Liver (tissue), 3 donors: Measurements from ENCODE around the gene RPS6KA3.

Source experiments
- EGR1 ChIP-seq, 2 donors: IDR thresholded peaks; 2 replicates each; pipeline ENCODE4 v1.6.1; 2016 to 2018; ENCODE audit warnings: antibody characterized with exemption in 2 of 2, low read depth in 2 of 2
- GABPA ChIP-seq, 2 donors: IDR thresholded peaks in 1 of 2; conservative IDR thresholded peaks in 1 of 2; 2 replicates each; pipeline ENCODE4 v1.6.1; 2016; ENCODE audit warnings: antibody characterized with exemption in 2 of 2, mild to moderate bottlenecking in 1 of 2, moderate library complexity in 1 of 2
- HNF4A ChIP-seq, 2 donors: conservative IDR thresholded peaks; 2 replicates each; pipeline ENCODE4 v1.6.1; 2016; ENCODE audit warnings: antibody characterized with exemption in 2 of 2, mild to moderate bottlenecking in 2 of 2
- JUND ChIP-seq, 2 donors: IDR thresholded peaks; 2 replicates each; pipeline ENCODE4 v1.6.1; 2016; ENCODE audit warnings: antibody characterized with exemption in 2 of 2
- MAX ChIP-seq: IDR thresholded peaks from 2 replicates; pipeline ENCODE4 v1.6.1; 2016; ENCODE audit warnings: antibody characterized with exemption
- NR2F2 ChIP-seq: IDR thresholded peaks from 2 replicates; pipeline ENCODE4 v1.6.1; 2016; ENCODE audit warnings: antibody characterized with exemption
- RAD21 ChIP-seq, 2 donors: IDR thresholded peaks; 2 replicates each; pipeline ENCODE4 v1.6.1; 2016; ENCODE audit warnings: antibody characterized with exemption in 2 of 2, mild to moderate bottlenecking in 2 of 2
- RXRA ChIP-seq, 2 donors: IDR thresholded peaks; 2 replicates each; pipeline ENCODE4 v1.6.1; 2017 to 2018; ENCODE audit warnings: antibody characterized with exemption in 2 of 2, mild to moderate bottlenecking in 1 of 2
- SP1 ChIP-seq: IDR thresholded peaks from 2 replicates; pipeline ENCODE4 v1.6.1; 2018; ENCODE audit warnings: antibody characterized with exemption, mild to moderate bottlenecking
- TAF1 ChIP-seq: conservative IDR thresholded peaks from 2 replicates; pipeline ENCODE4 v1.6.1; 2016; ENCODE audit warnings: antibody characterized with exemption, mild to moderate bottlenecking
- YY1 ChIP-seq: IDR thresholded peaks from 2 replicates; pipeline ENCODE4 v1.6.1; 2016; ENCODE audit warnings: antibody characterized with exemption, mild to moderate bottlenecking
- TF ChIP-seq, protein P1 (sequence below): fragments of 150-350 bp; IDR thresholded peaks from 2 replicates; pipeline ENCODE4 v1.5.1; 2017; ENCODE audit warnings: improper control_type of control experiment, low read depth, low read length; ENCODE audit not compliant: missing input control
- TF ChIP-seq, protein P2 (sequence below): IDR thresholded peaks from 2 replicates; pipeline ENCODE4 v1.6.1; 2016; ENCODE audit warnings: antibody characterized with exemption, mild to moderate bottlenecking
- TF ChIP-seq, protein P3 (sequence below): IDR thresholded peaks from 2 replicates; pipeline ENCODE4 v1.6.1; 2016; ENCODE audit warnings: antibody characterized with exemption
- donor health status: healthy.
- donor health status: healthy.

GRCh38 chrX:20269848-20270561 is 3.3 kb upstream of the RPS6KA3 start:
- TF ChIP-seq, protein P1, sequence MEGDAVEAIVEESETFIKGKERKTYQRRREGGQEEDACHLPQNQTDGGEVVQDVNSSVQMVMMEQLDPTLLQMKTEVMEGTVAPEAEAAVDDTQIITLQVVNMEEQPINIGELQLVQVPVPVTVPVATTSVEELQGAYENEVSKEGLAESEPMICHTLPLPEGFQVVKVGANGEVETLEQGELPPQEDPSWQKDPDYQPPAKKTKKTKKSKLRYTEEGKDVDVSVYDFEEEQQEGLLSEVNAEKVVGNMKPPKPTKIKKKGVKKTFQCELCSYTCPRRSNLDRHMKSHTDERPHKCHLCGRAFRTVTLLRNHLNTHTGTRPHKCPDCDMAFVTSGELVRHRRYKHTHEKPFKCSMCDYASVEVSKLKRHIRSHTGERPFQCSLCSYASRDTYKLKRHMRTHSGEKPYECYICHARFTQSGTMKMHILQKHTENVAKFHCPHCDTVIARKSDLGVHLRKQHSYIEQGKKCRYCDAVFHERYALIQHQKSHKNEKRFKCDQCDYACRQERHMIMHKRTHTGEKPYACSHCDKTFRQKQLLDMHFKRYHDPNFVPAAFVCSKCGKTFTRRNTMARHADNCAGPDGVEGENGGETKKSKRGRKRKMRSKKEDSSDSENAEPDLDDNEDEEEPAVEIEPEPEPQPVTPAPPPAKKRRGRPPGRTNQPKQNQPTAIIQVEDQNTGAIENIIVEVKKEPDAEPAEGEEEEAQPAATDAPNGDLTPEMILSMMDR, result no peak
- TF ChIP-seq RAD21 (IDR thresholded peaks at IDR 0.05) (no peak), SP1 (no peak), JUND (IDR thresholded peaks at IDR 0.05) (no peak), EGR1 (IDR thresholded peaks at IDR 0.05; ENCODE audit: low read depth in 2 of 2) (no peak), TAF1 (no peak), HNF4A (conservative IDR thresholded peaks at IDR 0.05) (no peak), RXRA (IDR thresholded peaks at IDR 0.05) (no peak), NR2F2 (no peak), MAX (no peak), GABPA (IDR thresholded peaks at IDR 0.05 in 1 of 2, conservative IDR thresholded peaks at IDR 0.05 in 1 of 2) (no peak), YY1 (no peak)
- TF ChIP-seq, protein P2, sequence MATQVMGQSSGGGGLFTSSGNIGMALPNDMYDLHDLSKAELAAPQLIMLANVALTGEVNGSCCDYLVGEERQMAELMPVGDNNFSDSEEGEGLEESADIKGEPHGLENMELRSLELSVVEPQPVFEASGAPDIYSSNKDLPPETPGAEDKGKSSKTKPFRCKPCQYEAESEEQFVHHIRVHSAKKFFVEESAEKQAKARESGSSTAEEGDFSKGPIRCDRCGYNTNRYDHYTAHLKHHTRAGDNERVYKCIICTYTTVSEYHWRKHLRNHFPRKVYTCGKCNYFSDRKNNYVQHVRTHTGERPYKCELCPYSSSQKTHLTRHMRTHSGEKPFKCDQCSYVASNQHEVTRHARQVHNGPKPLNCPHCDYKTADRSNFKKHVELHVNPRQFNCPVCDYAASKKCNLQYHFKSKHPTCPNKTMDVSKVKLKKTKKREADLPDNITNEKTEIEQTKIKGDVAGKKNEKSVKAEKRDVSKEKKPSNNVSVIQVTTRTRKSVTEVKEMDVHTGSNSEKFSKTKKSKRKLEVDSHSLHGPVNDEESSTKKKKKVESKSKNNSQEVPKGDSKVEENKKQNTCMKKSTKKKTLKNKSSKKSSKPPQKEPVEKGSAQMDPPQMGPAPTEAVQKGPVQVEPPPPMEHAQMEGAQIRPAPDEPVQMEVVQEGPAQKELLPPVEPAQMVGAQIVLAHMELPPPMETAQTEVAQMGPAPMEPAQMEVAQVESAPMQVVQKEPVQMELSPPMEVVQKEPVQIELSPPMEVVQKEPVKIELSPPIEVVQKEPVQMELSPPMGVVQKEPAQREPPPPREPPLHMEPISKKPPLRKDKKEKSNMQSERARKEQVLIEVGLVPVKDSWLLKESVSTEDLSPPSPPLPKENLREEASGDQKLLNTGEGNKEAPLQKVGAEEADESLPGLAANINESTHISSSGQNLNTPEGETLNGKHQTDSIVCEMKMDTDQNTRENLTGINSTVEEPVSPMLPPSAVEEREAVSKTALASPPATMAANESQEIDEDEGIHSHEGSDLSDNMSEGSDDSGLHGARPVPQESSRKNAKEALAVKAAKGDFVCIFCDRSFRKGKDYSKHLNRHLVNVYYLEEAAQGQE, result no peak
- TF ChIP-seq, protein P3, sequence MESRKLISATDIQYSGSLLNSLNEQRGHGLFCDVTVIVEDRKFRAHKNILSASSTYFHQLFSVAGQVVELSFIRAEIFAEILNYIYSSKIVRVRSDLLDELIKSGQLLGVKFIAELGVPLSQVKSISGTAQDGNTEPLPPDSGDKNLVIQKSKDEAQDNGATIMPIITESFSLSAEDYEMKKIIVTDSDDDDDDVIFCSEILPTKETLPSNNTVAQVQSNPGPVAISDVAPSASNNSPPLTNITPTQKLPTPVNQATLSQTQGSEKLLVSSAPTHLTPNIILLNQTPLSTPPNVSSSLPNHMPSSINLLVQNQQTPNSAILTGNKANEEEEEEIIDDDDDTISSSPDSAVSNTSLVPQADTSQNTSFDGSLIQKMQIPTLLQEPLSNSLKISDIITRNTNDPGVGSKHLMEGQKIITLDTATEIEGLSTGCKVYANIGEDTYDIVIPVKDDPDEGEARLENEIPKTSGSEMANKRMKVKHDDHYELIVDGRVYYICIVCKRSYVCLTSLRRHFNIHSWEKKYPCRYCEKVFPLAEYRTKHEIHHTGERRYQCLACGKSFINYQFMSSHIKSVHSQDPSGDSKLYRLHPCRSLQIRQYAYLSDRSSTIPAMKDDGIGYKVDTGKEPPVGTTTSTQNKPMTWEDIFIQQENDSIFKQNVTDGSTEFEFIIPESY, result no peak
